WTC11 (cell line): ENCODE data around the gene IGSF9B. TPM values are rescaled to one million over a fixed set of nuclear protein-coding genes. Genes with fewer than 3 reads are reported as not detected.

Source experiments
- ATAC-seq: fragments of 200-7000 bp; cut with Tn5 transposase; 2 replicates; pipeline ENCODE4 v1.10.0; 2021; ENCODE audit warnings: mild to moderate bottlenecking, moderate library complexity
- CTCF ChIA-PET: fragments of 300-600 bp; sonication (Branson Sonifier 250); formaldehyde crosslinking; loops from one replicate; lab custom pipeline; 2021; ENCODE audit warnings: antibody characterized with exemption; lab: Charles Lee
- POLR2A ChIA-PET: fragments of 350-600 bp; sonication (Branson Sonifier 250); formaldehyde crosslinking; loops from one replicate; lab custom pipeline; 2021; ENCODE audit warnings: antibody characterized with exemption; lab: Charles Lee
- DNase-seq: peaks from one replicate; pipeline ENCODE4 v3.0.0; 2021; ENCODE audit warnings: low spot score
- H3K27ac Mint-ChIP-seq: 2 replicates; pipeline ENCODE4 v1.8.0; 2021; ENCODE audit warnings: mixed read lengths
- H3K27me3 Mint-ChIP-seq: 2 replicates; pipeline ENCODE4 v1.8.0; 2021; ENCODE audit warnings: low read depth, mild to moderate bottlenecking, moderate library complexity, mixed read lengths
- H3K36me3 Mint-ChIP-seq: 2 replicates; pipeline ENCODE4 v1.8.0; 2021; ENCODE audit warnings: mixed read lengths
- H3K4me1 Mint-ChIP-seq: 2 replicates; pipeline ENCODE4 v1.8.0; 2022; ENCODE audit warnings: mixed read lengths
- H3K4me3 Mint-ChIP-seq: 2 replicates; pipeline ENCODE4 v1.8.0; 2021; ENCODE audit warnings: mild to moderate bottlenecking, moderate library complexity, mixed read lengths
- H3K9me3 Mint-ChIP-seq: 2 replicates; pipeline ENCODE4 v1.8.0; 2021; ENCODE audit warnings: mixed read lengths
- ATF1 ChIP-seq: sonication (generic); formaldehyde crosslinking; IDR thresholded peaks from 2 replicates; pipeline ENCODE4 v1.8.1; 2023; ENCODE audit warnings: mild to moderate bottlenecking, moderate library complexity, missing genetic modification reagents
- CBFB ChIP-seq: sonication (generic); formaldehyde crosslinking; IDR thresholded peaks from 2 replicates; pipeline ENCODE4 v1.8.1; 2022; ENCODE audit warnings: mild to moderate bottlenecking, low read depth, missing genetic modification reagents
- E2F1 ChIP-seq: sonication (generic); formaldehyde crosslinking; IDR thresholded peaks from 2 replicates; pipeline ENCODE4 v1.8.0; 2022; ENCODE audit warnings: mild to moderate bottlenecking, missing genetic modification reagents
- ELF4 ChIP-seq: sonication (generic); formaldehyde crosslinking; IDR thresholded peaks from 2 replicates; pipeline ENCODE4 v1.8.1; 2022; ENCODE audit warnings: low read depth, mild to moderate bottlenecking, moderate library complexity, missing genetic modification reagents
- ESRRA ChIP-seq: sonication (generic); formaldehyde crosslinking; IDR thresholded peaks from 2 replicates; pipeline ENCODE4 v1.8.1; 2022; ENCODE audit warnings: mild to moderate bottlenecking, missing genetic modification reagents, borderline replicate concordance
- GRHL2 ChIP-seq: fragments of 250-450 bp; sonication (Bioruptor Pico); IDR thresholded peaks from 2 replicates; pipeline ENCODE4 v1.8.0; 2022; ENCODE audit warnings: mild to moderate bottlenecking, moderate library complexity; ENCODE audit not compliant: insufficient replicate concordance, severe bottlenecking
- HMGXB4 ChIP-seq: sonication (generic); formaldehyde crosslinking; IDR thresholded peaks from 2 replicates; pipeline ENCODE4 v1.8.1; 2023; ENCODE audit warnings: mild to moderate bottlenecking, moderate library complexity, missing genetic modification reagents
- NFATC4 ChIP-seq: fragments of 250-450 bp; sonication (Bioruptor Pico); IDR thresholded peaks from 2 replicates; pipeline ENCODE4 v1.9.0; 2021; ENCODE audit warnings: mild to moderate bottlenecking
- NFYB ChIP-seq: sonication (generic); formaldehyde crosslinking; conservative IDR thresholded peaks from 2 replicates; pipeline ENCODE4 v1.8.0; 2022; ENCODE audit warnings: low read depth, missing genetic modification reagents
- NR1H2 ChIP-seq: sonication (generic); formaldehyde crosslinking; IDR thresholded peaks from 2 replicates; pipeline ENCODE4 v1.9.0; 2021; ENCODE audit warnings: mild to moderate bottlenecking, moderate library complexity, missing genetic modification reagents
- NR3C1 ChIP-seq: sonication (generic); formaldehyde crosslinking; conservative IDR thresholded peaks from 2 replicates; pipeline ENCODE4 v1.8.1; 2023; ENCODE audit warnings: low read depth, mild to moderate bottlenecking, missing genetic modification reagents
- OVOL2 ChIP-seq: fragments of 250-450 bp; sonication (Bioruptor Pico); IDR thresholded peaks from 2 replicates; pipeline ENCODE4 v1.9.0; 2021; ENCODE audit warnings: mild to moderate bottlenecking, borderline replicate concordance
- SP1 ChIP-seq: sonication (generic); formaldehyde crosslinking; conservative IDR thresholded peaks from 2 replicates; pipeline ENCODE4 v1.8.1; 2022; ENCODE audit warnings: missing genetic modification reagents
- TEAD1 ChIP-seq: sonication (generic); formaldehyde crosslinking; IDR thresholded peaks from 2 replicates; pipeline ENCODE4 v1.8.0; 2022; ENCODE audit warnings: mild to moderate bottlenecking, missing genetic modification reagents
- TP53 ChIP-seq: sonication (generic); formaldehyde crosslinking; IDR thresholded peaks from 2 replicates; pipeline ENCODE4 v1.8.1; 2023; ENCODE audit warnings: mild to moderate bottlenecking, missing genetic modification reagents
- ZBTB21 ChIP-seq: sonication (generic); formaldehyde crosslinking; IDR thresholded peaks from 2 replicates; pipeline ENCODE4 v1.8.1; 2023; ENCODE audit warnings: mild to moderate bottlenecking, missing genetic modification reagents, borderline replicate concordance
- ZNF232 ChIP-seq: sonication (generic); formaldehyde crosslinking; IDR thresholded peaks from 2 replicates; pipeline ENCODE4 v1.8.0; 2022; ENCODE audit warnings: mild to moderate bottlenecking, missing genetic modification reagents
- total RNA-seq: library from RNA; stranded (reverse); gene quantifications from 3 replicates; pipeline ENCODE4 v1.2.3, GENCODE V29; 2021
- TF ChIP-seq, protein P1 (sequence below): sonication (generic); formaldehyde crosslinking; IDR thresholded peaks from 2 replicates; pipeline ENCODE4 v1.8.1; 2022; ENCODE audit warnings: mild to moderate bottlenecking, moderate library complexity, missing genetic modification reagents
- TF ChIP-seq, protein P2 (sequence below): fragments of 250-450 bp; sonication (Bioruptor Pico); conservative IDR thresholded peaks from 2 replicates; pipeline ENCODE4 v1.9.0; 2021; ENCODE audit warnings: mild to moderate bottlenecking
- TF ChIP-seq, protein P3 (sequence below): sonication (generic); formaldehyde crosslinking; IDR thresholded peaks from 2 replicates; pipeline ENCODE4 v1.8.1; 2023; ENCODE audit warnings: mild to moderate bottlenecking, missing genetic modification reagents
- TF ChIP-seq, protein P4 (sequence below): sonication (generic); formaldehyde crosslinking; conservative IDR thresholded peaks from 2 replicates; pipeline ENCODE4 v1.8.1; 2022; ENCODE audit warnings: mild to moderate bottlenecking, missing genetic modification reagents
- TF ChIP-seq, protein P5 (sequence below): sonication (generic); formaldehyde crosslinking; IDR thresholded peaks from 2 replicates; pipeline ENCODE4 v1.8.1; 2022; ENCODE audit warnings: low read depth, mild to moderate bottlenecking, moderate library complexity, missing genetic modification reagents, borderline replicate concordance

Gene IGSF9B
- total RNA-seq, 1 experiment from 2014 or later, result 52.7 TPM

- no peak for TF ChIP-seq OVOL2 (CRISPR knock-in tag)
Observed at GRCh38 chr11:133918608-133919260, 38.0 kb downstream of the IGSF9B start (continued).

DNA sequence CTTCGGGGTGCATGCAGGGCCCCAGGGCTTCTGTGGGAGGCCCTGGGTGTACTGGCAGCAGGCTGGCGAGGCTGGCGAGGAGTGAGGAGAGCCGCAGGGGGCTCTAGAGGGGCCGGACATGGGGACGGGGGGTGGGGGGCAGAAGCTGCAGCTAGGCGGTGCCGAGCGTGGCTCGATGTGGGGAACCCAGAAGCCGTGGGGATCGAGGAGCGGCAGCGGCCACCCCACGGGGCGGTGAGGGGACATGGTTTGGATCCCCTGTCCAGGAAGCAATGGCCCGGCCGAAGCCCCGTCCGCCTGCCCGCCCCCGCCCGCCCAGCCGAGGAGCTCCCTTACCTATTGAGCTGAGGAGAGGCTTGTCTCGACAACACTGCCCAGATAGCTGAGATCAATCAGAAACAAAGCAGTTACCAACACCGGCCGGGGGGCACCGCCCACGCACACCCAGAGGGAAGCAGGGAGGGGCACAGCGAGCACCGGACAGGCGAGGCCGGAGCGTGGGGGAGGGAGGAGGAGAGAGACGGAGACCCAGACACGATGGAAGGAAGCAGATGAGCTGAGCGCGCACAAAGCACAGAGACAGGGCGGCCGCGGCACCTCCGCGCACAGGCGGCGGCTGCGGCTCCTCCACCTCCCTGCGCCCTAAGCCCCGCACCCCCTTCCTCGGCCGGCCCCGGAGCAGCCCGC is 38.7 kb downstream of the IGSF9B start:
- ChIA-PET POLR2A (no interaction called here), CTCF (interaction anchor here (0.8 to 3.7 kb wide), 7 partner anchors 10 to 344 kb away, joined by 3 to 30 read pairs (median 3); no protein-coding TSS in a partner anchor)
- H3K4me3 Mint-ChIP-seq, result peak overlapping the region; percentile 44; the same call in 1 of the 2 replicates
- TF ChIP-seq ESRRA (CRISPR knock-in tag) (no peak), SP1 (CRISPR knock-in tag) (no peak), TEAD1 (no peak), NR1H2 (CRISPR knock-in tag) (no peak), TP53 (no peak), CBFB (CRISPR knock-in tag) (no peak), NFYB (CRISPR knock-in tag) (no peak), ELF4 (no peak), ZBTB21 (CRISPR knock-in tag) (no peak)
- TF ChIP-seq, protein P1, sequence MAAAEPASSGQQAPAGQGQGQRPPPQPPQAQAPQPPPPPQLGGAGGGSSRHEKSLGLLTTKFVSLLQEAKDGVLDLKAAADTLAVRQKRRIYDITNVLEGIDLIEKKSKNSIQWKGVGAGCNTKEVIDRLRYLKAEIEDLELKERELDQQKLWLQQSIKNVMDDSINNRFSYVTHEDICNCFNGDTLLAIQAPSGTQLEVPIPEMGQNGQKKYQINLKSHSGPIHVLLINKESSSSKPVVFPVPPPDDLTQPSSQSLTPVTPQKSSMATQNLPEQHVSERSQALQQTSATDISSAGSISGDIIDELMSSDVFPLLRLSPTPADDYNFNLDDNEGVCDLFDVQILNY (CRISPR knock-in tag), result no peak
- TF ChIP-seq, protein P2, sequence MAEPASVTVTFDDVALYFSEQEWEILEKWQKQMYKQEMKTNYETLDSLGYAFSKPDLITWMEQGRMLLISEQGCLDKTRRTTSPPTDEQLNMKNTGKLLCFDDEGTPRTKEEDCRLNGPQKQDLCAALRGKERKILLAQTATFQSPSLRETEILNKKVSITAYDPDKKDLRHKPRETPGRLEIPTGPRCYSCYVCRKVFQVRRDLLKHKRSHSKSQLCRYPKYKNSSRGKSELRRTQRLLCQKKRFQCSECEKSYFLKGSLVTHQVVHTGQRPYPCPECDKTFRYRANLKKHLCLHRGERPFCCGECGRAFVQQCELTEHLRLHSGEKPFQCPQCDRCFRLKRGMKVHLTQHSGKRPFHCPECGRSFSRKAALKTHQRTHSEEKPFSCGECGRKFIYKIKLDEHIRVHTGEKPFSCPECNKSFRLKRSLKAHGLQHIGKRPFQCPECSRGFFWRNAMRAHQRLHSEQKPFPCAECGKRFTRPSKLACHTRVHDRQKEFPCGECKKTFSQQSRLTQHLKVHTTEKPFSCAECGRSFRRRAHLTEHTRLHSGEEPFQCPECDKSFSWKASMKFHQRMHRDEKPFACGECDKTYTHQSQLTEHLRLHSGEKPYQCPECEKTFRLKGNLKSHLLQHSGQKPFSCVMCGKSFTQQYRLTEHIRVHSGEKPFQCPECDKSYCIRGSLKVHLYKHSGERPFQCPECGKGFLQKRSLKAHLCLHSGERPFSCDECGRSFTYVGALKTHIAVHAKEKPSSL, result no peak
- 0 out of 2 replicates have a peak overlapping the region, but pooled peaks have one; percentile 32 for H3K27ac Mint-ChIP-seq
- ATAC-seq, result peak; percentile 36
- H3K27me3 Mint-ChIP-seq, result no peaks in the 10 kb centered on the region
- peak; percentile 42 for DNase-seq
- peaks cover 4% of the 10 kb centered on the region for H3K4me1 Mint-ChIP-seq
- H3K9me3 Mint-ChIP-seq, result no peaks in the 10 kb centered on the region
- peaks cover 27% of the 10 kb centered on the region for H3K36me3 Mint-ChIP-seq

DNA sequence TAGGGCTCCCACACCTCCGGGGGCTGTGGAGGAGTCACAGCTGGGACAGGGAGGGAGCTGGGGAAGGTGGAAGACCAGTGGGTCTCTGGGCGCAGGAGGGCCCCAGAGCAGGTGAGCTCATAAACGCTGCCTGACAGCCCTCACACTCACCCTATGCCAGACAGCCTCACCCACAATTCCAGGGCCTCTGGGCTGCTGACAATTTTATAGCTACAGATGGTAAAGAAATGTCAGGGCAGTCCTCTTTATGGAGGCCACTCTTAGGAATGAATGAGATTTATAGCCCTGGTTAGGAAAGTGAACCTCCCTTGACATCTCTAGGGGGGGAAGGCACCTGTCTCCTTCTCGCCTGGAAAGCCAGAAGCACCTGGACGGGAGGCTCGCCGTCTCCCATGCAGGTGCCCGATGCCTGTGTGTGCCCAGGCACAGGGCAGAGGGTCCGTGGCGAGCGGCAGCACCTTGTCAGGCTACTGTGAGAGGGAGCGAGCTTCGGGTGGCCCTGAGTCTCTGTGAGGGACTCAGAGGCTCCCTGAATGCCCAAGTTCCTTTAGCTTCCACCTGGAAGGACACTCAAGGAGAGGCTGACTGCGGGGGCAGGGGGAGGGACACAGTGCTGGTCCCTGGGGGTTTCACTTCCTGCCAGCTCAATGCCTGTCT is 39.9 kb downstream of the IGSF9B start:
- ChIA-PET CTCF (interaction anchor here (0.7 to 3.7 kb wide), 3 partner anchors 11 to 346 kb away, joined by 3 to 30 read pairs (median 4); no protein-coding TSS in a partner anchor), POLR2A (interaction anchor here (0.7 kb wide), 1 partner anchor 9 kb away, joined by 3 read pairs; no protein-coding TSS in a partner anchor)
- no peaks in the 10 kb centered on the region for H3K27me3 Mint-ChIP-seq
- DNase-seq, result no peak
- H3K36me3 Mint-ChIP-seq, result peaks cover 30% of the 10 kb centered on the region
- peaks cover 4% of the 10 kb centered on the region for H3K4me1 Mint-ChIP-seq
- no peak overlapping the region for H3K27ac Mint-ChIP-seq
- H3K9me3 Mint-ChIP-seq, result no peaks in the 10 kb centered on the region
- no peak for ATAC-seq
- H3K4me3 Mint-ChIP-seq, result no peak overlapping the region
- no peak for TF ChIP-seq ESRRA (CRISPR knock-in tag)
- TF ChIP-seq NFATC4 (CRISPR knock-in tag), result no peak
- no peak for TF ChIP-seq ATF1
- TF ChIP-seq ZBTB21 (CRISPR knock-in tag), result no peak
- TF ChIP-seq, protein P3, sequence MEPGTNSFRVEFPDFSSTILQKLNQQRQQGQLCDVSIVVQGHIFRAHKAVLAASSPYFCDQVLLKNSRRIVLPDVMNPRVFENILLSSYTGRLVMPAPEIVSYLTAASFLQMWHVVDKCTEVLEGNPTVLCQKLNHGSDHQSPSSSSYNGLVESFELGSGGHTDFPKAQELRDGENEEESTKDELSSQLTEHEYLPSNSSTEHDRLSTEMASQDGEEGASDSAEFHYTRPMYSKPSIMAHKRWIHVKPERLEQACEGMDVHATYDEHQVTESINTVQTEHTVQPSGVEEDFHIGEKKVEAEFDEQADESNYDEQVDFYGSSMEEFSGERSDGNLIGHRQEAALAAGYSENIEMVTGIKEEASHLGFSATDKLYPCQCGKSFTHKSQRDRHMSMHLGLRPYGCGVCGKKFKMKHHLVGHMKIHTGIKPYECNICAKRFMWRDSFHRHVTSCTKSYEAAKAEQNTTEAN (CRISPR knock-in tag), result no peak
- no peak for TF ChIP-seq NR3C1 (CRISPR knock-in tag)
- TF ChIP-seq, protein P4, sequence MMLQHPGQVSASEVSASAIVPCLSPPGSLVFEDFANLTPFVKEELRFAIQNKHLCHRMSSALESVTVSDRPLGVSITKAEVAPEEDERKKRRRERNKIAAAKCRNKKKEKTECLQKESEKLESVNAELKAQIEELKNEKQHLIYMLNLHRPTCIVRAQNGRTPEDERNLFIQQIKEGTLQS, result no peak
- no peak for TF ChIP-seq HMGXB4 (CRISPR knock-in tag)
- TF ChIP-seq OVOL2 (CRISPR knock-in tag), result no peak
- TF ChIP-seq ZNF232 (CRISPR knock-in tag), result no peak
- TF ChIP-seq, protein P5, sequence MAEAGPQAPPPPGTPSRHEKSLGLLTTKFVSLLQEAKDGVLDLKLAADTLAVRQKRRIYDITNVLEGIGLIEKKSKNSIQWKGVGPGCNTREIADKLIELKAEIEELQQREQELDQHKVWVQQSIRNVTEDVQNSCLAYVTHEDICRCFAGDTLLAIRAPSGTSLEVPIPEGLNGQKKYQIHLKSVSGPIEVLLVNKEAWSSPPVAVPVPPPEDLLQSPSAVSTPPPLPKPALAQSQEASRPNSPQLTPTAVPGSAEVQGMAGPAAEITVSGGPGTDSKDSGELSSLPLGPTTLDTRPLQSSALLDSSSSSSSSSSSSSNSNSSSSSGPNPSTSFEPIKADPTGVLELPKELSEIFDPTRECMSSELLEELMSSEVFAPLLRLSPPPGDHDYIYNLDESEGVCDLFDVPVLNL (CRISPR knock-in tag), result no peak
- TF ChIP-seq E2F1, result no peak
- no peak for TF ChIP-seq GRHL2 (CRISPR knock-in tag)
